ENCODE data around the gene ARL6IP5. TPM values are rescaled to one million over a fixed set of nuclear protein-coding genes. Genes with fewer than 3 reads are reported as not detected.

Gene ARL6IP5
- total and polyA plus RNA-seq, 2 donors (not counting 3 experiments of a cell fraction or from before 2014, with no cell fraction given): 96.9 to 116 TPM

- no peaks in the 10 kb centered on the region for H3K79me2 ChIP-seq (ENCODE audit: control insufficient read depth, insufficient read depth, low read length)
Observed at GRCh38 chr3:69119138-69119537, 34.4 kb downstream of the ARL6IP5 start.

More at GRCh38 chr3:69119138-69119537, 34.4 kb downstream of the ARL6IP5 start:
- no peaks in the 10 kb centered on the region for H3K27me3 ChIP-seq (ENCODE audit: control insufficient read depth in 2 of 2, insufficient read depth in 2 of 2, low read length in 2 of 2)
- dilution Hi-C loops (cut with MboI; ENCODE audit: extremely low pct_ligation_motif_present, low sequenced_read_pairs): no loop called here
- H3K4me2 ChIP-seq (ENCODE audit: insufficient read depth, low read length): no peak overlapping the region
- DNase-seq (ENCODE audit: low read depth, low spot score): no peak
- no peaks in the 10 kb centered on the region for H4K20me1 ChIP-seq (replicated peaks; ENCODE audit: control insufficient read depth, extremely low read depth, insufficient read depth, low read length)
- POLR2A ChIA-PET: no interaction called here
- H3K36me3 ChIP-seq (ENCODE audit: control insufficient read depth in 2 of 2, extremely low read depth in 1 of 2, insufficient read depth in 2 of 2, low read length in 2 of 2): no peaks in the 10 kb centered on the region
- FAIRE-seq: no peak
- no TSS peak for BruUV-seq (replicated peaks)
- CTCF ChIA-PET: interaction anchor here (0.6 to 5.3 kb wide), 14 partner anchors 9 to 320 kb away, joined by 3 to 65 read pairs (median 8); no protein-coding TSS in a partner anchor
- H3K4me3 ChIP-seq (replicated peaks in 1 of 3; ENCODE audit: insufficient read depth in 1 of 3, low read depth in 1 of 3, low read length in 3 of 3): no peak overlapping the region
- H3K4me1 ChIP-seq (ENCODE audit: control insufficient read depth, extremely low read depth, insufficient read depth, low read length): peaks cover 20% of the 10 kb centered on the region
- no peaks in the 10 kb centered on the region for H3K9me3 ChIP-seq (replicated peaks; ENCODE audit: control insufficient read depth, insufficient read depth, low read length)
- no peaks in the 10 kb centered on the region for H3K9me1 ChIP-seq (replicated peaks; ENCODE audit: control insufficient read depth, extremely low read depth, insufficient read depth, low read length)
- H2AFZ ChIP-seq (ENCODE audit: low read depth, low read length): no peak overlapping the region
- H3K27ac ChIP-seq (ENCODE audit: insufficient read depth, low read depth, low read length): no peak overlapping the region
- TF ChIP-seq GATA2 (IDR thresholded peaks at IDR 0.05; ENCODE audit: insufficient read depth, insufficient read length, low read depth, low read length): no peak
- TF ChIP-seq CTCF (IDR thresholded peaks at IDR 0.05; ENCODE audit: extremely low read depth in 1 of 2, insufficient read depth in 1 of 2, low read depth in 1 of 2, low read length in 2 of 2): no peak
- no peak for TF ChIP-seq POLR2A (IDR thresholded peaks at IDR 0.05; ENCODE audit: low read depth, low read length)
- TF ChIP-seq FOS (IDR thresholded peaks at IDR 0.05; ENCODE audit: borderline replicate concordance, insufficient read depth, low read length): no peak
- no peak for TF ChIP-seq EZH2 (IDR thresholded peaks at IDR 0.05; ENCODE audit: borderline replicate concordance, low read depth, low read length, severe bottlenecking)
- TF ChIP-seq JUN (IDR thresholded peaks at IDR 0.05; ENCODE audit: borderline replicate concordance, insufficient read depth, insufficient read length, low read depth): no peak
- no peak for TF ChIP-seq MYC (IDR thresholded peaks at IDR 0.05; ENCODE audit: low read depth, low read length)
- intact Hi-C loops (cut with micrococcal nuclease): no loop called here
- H3K9ac ChIP-seq (replicated peaks; ENCODE audit: extremely low read depth, insufficient read depth, low read length): no peak overlapping the region
